Spleen (tissue), 11 donors: ENCODE data around the gene NDUFS8. TPM values are rescaled to one million over a fixed set of nuclear protein-coding genes. Genes with fewer than 3 reads are reported as not detected.

Source experiments
- DNase-seq: peaks from one replicate; pipeline ENCODE4 v3.0.0-alpha.2; 2020
- H3K27ac ChIP-seq, 8 donors: fragments of 200-600 bp; sonication (generic) in 7 of 8; 1 replicate in 4 of 8; 2 replicates in 4 of 8; pipeline versions ENCODE4 v1.5.0 to v1.8.0; 2016 to 2021; ENCODE audit warnings: inconsistent platforms in 4 of 8, mild to moderate bottlenecking in 4 of 8, moderate library complexity in 1 of 8
- H3K27me3 ChIP-seq, 7 donors: fragments of 200-600 bp; sonication (generic) in 6 of 7; replicated peaks in 1 of 7; 1 replicate in 4 of 7; 2 replicates in 3 of 7; pipeline versions ENCODE4 v1.5.0 to v1.8.0; 2016 to 2021; ENCODE audit warnings: inconsistent platforms in 3 of 7, mild to moderate bottlenecking in 1 of 7
- H3K36me3 ChIP-seq, 6 donors: fragments of 200-600 bp; sonication (generic) in 5 of 6; 1 replicate in 4 of 6; 2 replicates in 2 of 6; pipeline versions ENCODE4 v1.5.0 to v1.8.0; 2016 to 2021; ENCODE audit warnings: inconsistent platforms in 2 of 6
- H3K4me1 ChIP-seq, 6 donors: fragments of 200-600 bp; sonication (generic) in 5 of 6; 1 replicate in 3 of 6; 2 replicates in 3 of 6; pipeline versions ENCODE4 v1.5.0 to v1.8.0; 2016 to 2021; ENCODE audit warnings: inconsistent platforms in 3 of 6
- H3K4me3 ChIP-seq, 8 donors: fragments of 200-600 bp; sonication (generic) in 7 of 8; 1 replicate in 4 of 8; 2 replicates in 4 of 8; pipeline versions ENCODE4 v1.5.0 to v1.8.0; 2016 to 2021; ENCODE audit warnings: inconsistent platforms in 4 of 8, mild to moderate bottlenecking in 4 of 8, moderate library complexity in 2 of 8
- H3K9me3 ChIP-seq, 8 donors: fragments of 200-600 bp; sonication (generic) in 7 of 8; 1 replicate in 4 of 8; 2 replicates in 4 of 8; pipeline versions ENCODE4 v1.5.0 to v1.8.0; 2016 to 2021; ENCODE audit warnings: inconsistent platforms in 4 of 8
- CTCF ChIP-seq, 11 experiments: fragments of 200-600 bp in 7 of 11; fragments of 450-650 bp in 4 of 11; sonication (generic) in 4 of 11; IDR thresholded peaks in 8 of 11; conservative IDR thresholded peaks in 3 of 11; 1 replicate in 7 of 11; 2 replicates in 4 of 11; pipeline versions ENCODE4 v1.4.0 to v1.8.0; 2016 to 2021; ENCODE audit warnings: antibody characterized with exemption in 11 of 11, inconsistent platforms in 4 of 11, mild to moderate bottlenecking in 1 of 11
- POLR2A ChIP-seq, 3 donors: fragments of 450-650 bp; IDR thresholded peaks; one replicate each; pipeline ENCODE4 v1.5.1; 2017; ENCODE audit warnings: antibody characterized with exemption in 3 of 3, mild to moderate bottlenecking in 1 of 3
- POLR2AphosphoS5 ChIP-seq, 3 donors: sonication (generic); formaldehyde crosslinking; IDR thresholded peaks; one replicate each; pipeline ENCODE4 v1.5.1; 2017; ENCODE audit warnings: antibody characterized with exemption in 3 of 3
- WGBS, 5 donors: extraction: QIAGEN DNeasy Blood & Tissue Kit in 3 of 5; methylation state at CpG; one replicate each; pipeline versions ENCODE4 v1.1.5 to v1.1.7; 2013 to 2018; 5-methylcytosine and 5-hydroxymethylcytosine counted together
- intact Hi-C: fragments of 100-400 bp; cut with DNase I; formaldehyde crosslinking; loops from one replicate; pipeline ENCODE4 v1.15.0; 2023; ENCODE audit warnings: low total_unique reads
- polyA plus RNA-seq, 3 donors: library from polyadenylated mRNA; stranded (reverse); fragments of 200-250 nt; gene quantifications; one replicate each; pipeline ENCODE4 v1.2.1, GENCODE V29; 2013
- total RNA-seq, 7 donors: library from RNA; depleted of rRNA in 3 of 7; stranded (reverse); fragments of >200 nt in 3 of 7; fragmentation: NEBNext Ultra II Directional in 4 of 7; extraction: Animal tissue kit (Norgen Biotek cat#: 25700) in 4 of 7; gene quantifications; one replicate each; pipeline versions ENCODE4 v1.1.0 to v1.2.1, GENCODE V29; 2016 to 2021
- donor health status: healthy with polysubstance abuse.
- donor health status: DM: no; HTN: no; CAD: no; lungs with moderate emphysema.
- donor health status: DM: no; HTN: no; CAD: no.
- donor health status: Bipolar disorder and iron deficiency.
- donor health status: healthy.
- donor health status: DM: no; HTN: no; CAD: no.
- donor health status: DM: yes; HTN: yes; CAD: no.

Gene NDUFS8
- total and polyA plus RNA-seq, 10 donors, result 75.4 to 132 (median 95.1) TPM

DNA sequence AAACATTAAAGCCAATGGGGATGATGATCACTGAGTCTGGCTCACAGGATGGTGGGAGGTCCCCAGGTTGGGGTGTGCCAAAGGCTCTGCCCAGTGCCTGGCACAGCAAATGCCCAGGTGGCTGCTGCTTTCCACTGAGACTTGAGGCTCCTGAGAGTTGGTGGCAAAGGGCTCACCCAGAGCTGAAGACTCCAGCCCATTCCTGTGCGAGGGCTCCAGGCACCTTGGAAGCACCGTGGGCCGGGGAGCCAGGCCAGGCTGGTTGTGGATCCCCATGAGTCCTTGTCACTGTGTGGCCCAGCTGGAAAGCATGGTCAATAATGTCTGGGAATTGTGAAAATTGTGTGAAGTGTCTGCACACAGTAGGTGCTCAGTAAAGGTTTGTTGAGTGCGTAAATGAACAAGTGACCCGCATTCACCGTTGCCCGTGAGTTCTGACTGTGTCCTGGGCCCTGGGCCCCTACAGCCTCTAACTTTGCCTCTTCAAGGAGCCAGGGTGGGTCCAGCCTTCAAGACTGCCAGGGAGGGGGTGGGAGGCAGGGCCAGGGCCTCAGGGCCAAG is 23.8 kb upstream of the NDUFS8 start:
- peaks cover 19 to 95% (median 73%) of the 10 kb centered on the region in 6 donors for H3K4me1 ChIP-seq
- peaks cover 0 to 8% (median 0%) of the 10 kb centered on the region in 6 donors for H3K36me3 ChIP-seq
- H3K27me3 ChIP-seq, result peaks cover 0 to 5% (median 0%) of the 10 kb centered on the region in 7 donors
- TF ChIP-seq POLR2A (IDR thresholded peaks at IDR 0.05) (no peak), POLR2AphosphoS5 (IDR thresholded peaks at IDR 0.05) (no peak), CTCF (IDR thresholded peaks at IDR 0.05 in 8 of 11, conservative IDR thresholded peaks at IDR 0.05 in 3 of 11) (no peak)
- intact Hi-C loops, result no loop called here
- H3K4me3 ChIP-seq, result no peak overlapping the region
- DNase-seq, result no peak
- WGBS, 5 donors, result 94 to 99% (median 98%) methylated on average over 7 of the region's 7 CpGs
- H3K9me3 ChIP-seq, result no peaks in the 10 kb centered on the region
- peak overlapping the region in 2 of 8 donors; percentile 13 to 51 for H3K27ac ChIP-seq

GRCh38 chr11:68007498-68008380 is 22.7 kb upstream of the NDUFS8 start:
- DNase-seq, result no peak
- intact Hi-C loops, result no loop called here
- WGBS, 5 donors, result 84 to 94% (median 90%) methylated on average over 14 to 16 of the region's 16 CpGs
- H3K36me3 ChIP-seq, result no peaks in the 10 kb centered on the region
- peak overlapping the region in 5 of 8 donors; percentile 83 to 93 (median 91) for H3K27ac ChIP-seq
- H3K9me3 ChIP-seq, result no peaks in the 10 kb centered on the region
- peaks cover 19 to 95% (median 71%) of the 10 kb centered on the region in 6 donors for H3K4me1 ChIP-seq
- TF ChIP-seq CTCF (IDR thresholded peaks at IDR 0.05 in 8 of 11, conservative IDR thresholded peaks at IDR 0.05 in 3 of 11) (no peak), POLR2AphosphoS5 (IDR thresholded peaks at IDR 0.05) (no peak), POLR2A (IDR thresholded peaks at IDR 0.05) (no peak)
- H3K27me3 ChIP-seq, result peaks cover 0 to 5% (median 0%) of the 10 kb centered on the region in 7 donors
- no peak overlapping the region for H3K4me3 ChIP-seq

GRCh38 chr11:68008381-68009337 is 21.8 kb upstream of the NDUFS8 start:
- Histone ChIP-seq H3K4me1 (peaks cover 15 to 96% (median 70%) of the 10 kb centered on the region in 6 donors), H3K4me3 (peak overlapping the region in 1 of 8 donors; percentile 65), H3K36me3 (peaks cover 0 to 3% (median 0%) of the 10 kb centered on the region in 6 donors), H3K9me3 (no peaks in the 10 kb centered on the region), H3K27ac (peak overlapping the region in 6 of 8 donors; percentile 83 to 93 (median 91)), H3K27me3 (peaks cover 0 to 5% (median 0%) of the 10 kb centered on the region in 7 donors)
- 48 to 56% (median 51%) methylated on average over 16 to 27 of the region's 27 CpGs for WGBS, 5 donors
- intact Hi-C loops, result no loop called here
- DNase-seq, result peak; percentile 89
- TF ChIP-seq POLR2A (IDR thresholded peaks at IDR 0.05) (no peak), POLR2AphosphoS5 (IDR thresholded peaks at IDR 0.05) (peak; percentile 79 to 87 (median 81)), CTCF (IDR thresholded peaks at IDR 0.05 in 8 of 11, conservative IDR thresholded peaks at IDR 0.05 in 3 of 11) (no peak)
